Central memory CD4-positive, alpha-beta T cell (primary cell): Measurements from ENCODE around the gene SPINK14.

Experiments used
- DNase-seq: peaks from one replicate; pipeline ENCODE4 v3.0.0; 2022
- total RNA-seq, 3 experiments: gene quantifications; one replicate each; lab custom pipeline; 2026; lab: John Stamatoyannopoulos, UW

SPINK14 gene
- total RNA-seq = 0 reads per million in 3 experiments

GRCh38 chr5:148168246-148168645 is at the start of gene SPINK14:
Gene SPINK14 (plus strand): TSS chr5:148168546. CDS start chr5:148169733, 1,187 bp downstream.
- no peak for DNase-seq

GRCh38 chr5:148120317-148120716 is 48.0 kb upstream of the SPINK14 start:
- no peak for DNase-seq

GRCh38 chr5:148125641-148126040 is 42.7 kb upstream of the SPINK14 start:
- no peak for DNase-seq

GRCh38 chr5:148135091-148136048 is 33.0 kb upstream of the SPINK14 start:
- DNase-seq = no peak

GRCh38 chr5:148140846-148141245 is 27.5 kb upstream of the SPINK14 start:
- DNase-seq = no peak

GRCh38 chr5:148141645-148142044 is 26.7 kb upstream of the SPINK14 start:
- no peak for DNase-seq

- no peak for DNase-seq
Observed at GRCh38 chr5:148145916-148146315, 22.4 kb upstream of the SPINK14 start.

GRCh38 chr5:148146487-148146886 is 21.9 kb upstream of the SPINK14 start:
- DNase-seq = no peak

GRCh38 chr5:148147415-148147814 is 20.9 kb upstream of the SPINK14 start:
- no peak for DNase-seq

- DNase-seq = no peak
Observed at GRCh38 chr5:148151872-148152271, 16.5 kb upstream of the SPINK14 start.

GRCh38 chr5:148152781-148153180 is 15.6 kb upstream of the SPINK14 start:
- no peak for DNase-seq

GRCh38 chr5:148156609-148157008 is 11.7 kb upstream of the SPINK14 start:
- no peak for DNase-seq

- DNase-seq = no peak
Observed at GRCh38 chr5:148162038-148162437, 6.3 kb upstream of the SPINK14 start.

- no peak for DNase-seq
Observed at GRCh38 chr5:148163345-148163744, 5.0 kb upstream of the SPINK14 start.

- no peak for DNase-seq
Observed at GRCh38 chr5:148166550-148167283, 1.6 kb upstream of the SPINK14 start.

GRCh38 chr5:148172377-148172776 is 4.0 kb downstream of the SPINK14 start:
- DNase-seq = no peak

- no peak for DNase-seq
Observed at GRCh38 chr5:148176480-148176879, 8.1 kb downstream of the SPINK14 start.

- DNase-seq = no peak
Observed at GRCh38 chr5:148177207-148177606, 8.9 kb downstream of the SPINK14 start.

- peak; percentile 17 for DNase-seq
Observed at GRCh38 chr5:148179234-148179824, 11.0 kb downstream of the SPINK14 start.

- DNase-seq = no peak
Observed at GRCh38 chr5:148186248-148187003, 18.1 kb downstream of the SPINK14 start.

GRCh38 chr5:148191010-148191409 is 22.7 kb downstream of the SPINK14 start:
- DNase-seq = no peak

GRCh38 chr5:148193202-148193601 is 24.9 kb downstream of the SPINK14 start:
- DNase-seq = no peak

- no peak for DNase-seq
Observed at GRCh38 chr5:148201151-148201550, 32.8 kb downstream of the SPINK14 start.
